Mammary epithelial cell (primary cell): Measurements from ENCODE around the gene STAMBPL1.

Source experiments
- EZH2 ChIP-seq: IDR thresholded peaks from 2 replicates; pipeline ENCODE4 v1.6.1; 2012; ENCODE audit warnings: low read length, inconsistent platforms, borderline replicate concordance
- TF ChIP-seq, protein P1 (sequence below), 2 donors: IDR thresholded peaks in 1 of 2; conservative IDR thresholded peaks in 1 of 2; 2 replicates each; pipeline ENCODE4 v1.5.1; 2011 to 2012; ENCODE audit warnings: inconsistent platforms in 2 of 2, low read length in 2 of 2, mild to moderate bottlenecking in 2 of 2, control low read depth in 1 of 2, low read depth in 1 of 2; ENCODE audit not compliant: insufficient read depth in 1 of 2; ENCODE audit errors: extremely low read depth in 1 of 2

DNA sequence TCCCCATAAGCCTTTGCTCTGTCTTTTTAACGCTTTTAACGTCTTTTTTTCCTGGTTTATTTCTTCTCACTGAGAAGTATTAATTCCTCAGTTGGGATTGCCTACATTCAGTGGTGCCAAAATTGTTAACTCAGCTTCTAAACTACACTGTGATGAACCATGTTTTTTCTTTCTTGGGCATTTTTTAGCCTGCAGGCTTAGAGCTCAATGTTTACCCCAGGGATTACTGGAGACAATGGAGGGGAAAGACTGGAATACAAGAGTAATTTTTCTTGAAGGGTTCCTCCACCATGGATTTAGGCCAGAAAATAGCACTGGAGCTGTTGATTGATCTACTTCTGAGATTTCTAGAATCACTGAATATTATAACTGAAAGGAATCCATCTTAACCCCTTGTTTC is 19.8 kb downstream of the STAMBPL1 start:
- TF ChIP-seq, protein P1, sequence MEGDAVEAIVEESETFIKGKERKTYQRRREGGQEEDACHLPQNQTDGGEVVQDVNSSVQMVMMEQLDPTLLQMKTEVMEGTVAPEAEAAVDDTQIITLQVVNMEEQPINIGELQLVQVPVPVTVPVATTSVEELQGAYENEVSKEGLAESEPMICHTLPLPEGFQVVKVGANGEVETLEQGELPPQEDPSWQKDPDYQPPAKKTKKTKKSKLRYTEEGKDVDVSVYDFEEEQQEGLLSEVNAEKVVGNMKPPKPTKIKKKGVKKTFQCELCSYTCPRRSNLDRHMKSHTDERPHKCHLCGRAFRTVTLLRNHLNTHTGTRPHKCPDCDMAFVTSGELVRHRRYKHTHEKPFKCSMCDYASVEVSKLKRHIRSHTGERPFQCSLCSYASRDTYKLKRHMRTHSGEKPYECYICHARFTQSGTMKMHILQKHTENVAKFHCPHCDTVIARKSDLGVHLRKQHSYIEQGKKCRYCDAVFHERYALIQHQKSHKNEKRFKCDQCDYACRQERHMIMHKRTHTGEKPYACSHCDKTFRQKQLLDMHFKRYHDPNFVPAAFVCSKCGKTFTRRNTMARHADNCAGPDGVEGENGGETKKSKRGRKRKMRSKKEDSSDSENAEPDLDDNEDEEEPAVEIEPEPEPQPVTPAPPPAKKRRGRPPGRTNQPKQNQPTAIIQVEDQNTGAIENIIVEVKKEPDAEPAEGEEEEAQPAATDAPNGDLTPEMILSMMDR (conservative IDR thresholded peaks at IDR 0.05 in 1 of 2, IDR thresholded peaks at IDR 0.05 in 1 of 2; ENCODE audit: extremely low read depth in 1 of 2, insufficient read depth in 1 of 2, low read depth in 1 of 2, low read length in 2 of 2), result no peak
- TF ChIP-seq EZH2, result no peak
